H1 (cell line): ENCODE data around the gene SMIM35. TPM values are rescaled to one million over a fixed set of nuclear protein-coding genes. Genes with fewer than 3 reads are reported as not detected.

Experiments
- HDAC6 ChIP-seq: IDR thresholded peaks from one replicate; pipeline ENCODE4 v1.7.1; 2012; ENCODE audit warnings: low read depth, mild to moderate bottlenecking, inconsistent platforms, low read length, moderate library complexity
- KDM1A ChIP-seq: fragments of 200-600, 300-600 bp; sonication (generic); IDR thresholded peaks from 2 replicates; pipeline ENCODE4 v1.7.1; 2016; ENCODE audit warnings: mild to moderate bottlenecking, low read length, borderline replicate concordance
- KDM4A ChIP-seq: IDR thresholded peaks from one replicate; pipeline ENCODE4 v1.7.1; 2012; ENCODE audit warnings: low read depth, mild to moderate bottlenecking, moderate library complexity, low read length, inconsistent platforms; ENCODE audit not compliant: severe bottlenecking
- NRF1 ChIP-seq: IDR thresholded peaks from 2 replicates; pipeline ENCODE4 v1.6.1; 2011; ENCODE audit warnings: mild to moderate bottlenecking, low read depth, low read length, improper control_type of control experiment
- POLR2AphosphoS5 ChIP-seq: IDR thresholded peaks from 2 replicates; pipeline ENCODE4 v1.6.1; 2011; ENCODE audit warnings: low read depth, low read length
- TEAD4 ChIP-seq: IDR thresholded peaks from 2 replicates; pipeline ENCODE4 v1.6.1; 2012; ENCODE audit warnings: low read depth, low read length, inconsistent platforms, mixed read lengths
- polyA plus RNA-seq, 7 experiments: library from polyadenylated mRNA; depleted of rRNA in 3 of 7; stranded (reverse) in 5 of 7; unstranded in 2 of 7; fragments of >200 nt in 5 of 7; fragments of 200-250 nt in 2 of 7; gene quantifications; 1 replicate in 5 of 7; 2 replicates in 1 of 7; 4 replicates in 1 of 7; pipeline versions ENCODE4 v1.2.1 to v1.2.3, GENCODE V29; 2011 to 2013; ENCODE audit warnings: missing spikeins in 2 of 7, mixed read lengths in 2 of 7
- total RNA-seq: library from RNA; stranded (reverse); fragmentation: NEBNext Ultra II Directional; extraction: Animal tissue kit (Norgen Biotek cat#: 25700); gene quantifications from 2 replicates; pipeline ENCODE4 v1.2.1, GENCODE V29; 2021

The SMIM35 gene
- total and polyA plus RNA-seq, 2 of the 8 experiments (the other 6 are each of a cell fraction or from before 2014, with no cell fraction given), result not detected

DNA sequence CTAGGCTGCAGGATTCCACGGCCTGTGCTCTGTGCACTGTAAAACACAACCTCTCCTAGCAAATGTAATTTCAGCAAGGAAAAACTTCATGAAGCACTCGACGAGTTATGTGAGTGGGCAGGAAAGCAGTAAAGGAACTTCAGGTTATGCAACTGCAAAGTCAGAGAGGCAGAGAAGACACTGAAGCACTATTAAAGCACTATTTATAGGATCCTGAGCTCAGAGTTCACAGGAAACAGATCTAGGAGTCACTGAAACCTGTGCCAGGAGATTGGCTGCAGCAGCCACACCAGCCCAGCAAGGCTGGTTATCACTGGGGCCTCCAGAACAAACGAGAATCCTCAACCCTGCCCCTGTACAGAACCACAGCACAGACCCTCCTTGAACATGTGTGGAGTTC is 2.5 kb downstream of the SMIM35 start (continued):
- TF ChIP-seq POLR2AphosphoS5 (no peak), HDAC6 (no peak), NRF1 (no peak), KDM4A (no peak), TEAD4 (no peak), KDM1A (no peak)
- TF ChIP-seq, all 59 proteins: peak for 0
